GM19324 (cell line): ENCODE results near the gene PRDM16.
"Not testable (repeated sequence)": the region's sequence is repeated elsewhere in the genome, so short reads cannot be mapped to it uniquely, and the experiment has no call there.

ENCODE experiments used
- ATAC-seq: cut with Tn5 transposase; IDR thresholded peaks from one replicate; pipeline ENCODE4 v1.9.1; 2021; ENCODE audit warnings: mild to moderate bottlenecking, moderate library complexity; ENCODE audit not compliant: unreplicated experiment, low FRiP score

PRDM16 gene

GRCh38 chr1:3234956-3235355, 166.0 kb downstream of the PRDM16 start:
- ATAC-seq = no peak

- ATAC-seq = no peak
These were observed 166.5 kb downstream of the PRDM16 start for GRCh38 chr1:3235496-3235895.

DNA sequence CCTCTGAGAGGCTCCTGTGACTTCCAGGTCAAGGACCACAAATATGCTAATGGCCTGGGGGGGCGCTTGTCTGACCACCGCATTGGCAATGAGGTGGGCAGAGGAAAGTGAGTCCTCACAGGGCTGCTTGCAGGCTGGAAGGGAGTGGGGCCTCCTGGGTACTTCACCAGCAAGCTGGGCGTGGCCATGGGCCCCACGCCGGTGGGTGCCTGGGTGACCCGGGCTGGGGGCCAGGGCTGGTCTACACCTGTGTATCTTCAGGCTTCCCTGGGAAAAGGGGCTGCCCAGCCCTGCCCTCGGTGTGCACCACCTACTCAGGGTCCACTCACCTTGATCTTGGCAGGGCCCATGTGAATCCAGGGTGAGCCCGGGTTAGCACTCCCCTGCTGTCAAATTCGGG, 167.4 kb downstream of the PRDM16 start:
- ATAC-seq = no peak

GRCh38 chr1:3236955-3237354, 168.0 kb downstream of the PRDM16 start:
- ATAC-seq = no peak

DNA sequence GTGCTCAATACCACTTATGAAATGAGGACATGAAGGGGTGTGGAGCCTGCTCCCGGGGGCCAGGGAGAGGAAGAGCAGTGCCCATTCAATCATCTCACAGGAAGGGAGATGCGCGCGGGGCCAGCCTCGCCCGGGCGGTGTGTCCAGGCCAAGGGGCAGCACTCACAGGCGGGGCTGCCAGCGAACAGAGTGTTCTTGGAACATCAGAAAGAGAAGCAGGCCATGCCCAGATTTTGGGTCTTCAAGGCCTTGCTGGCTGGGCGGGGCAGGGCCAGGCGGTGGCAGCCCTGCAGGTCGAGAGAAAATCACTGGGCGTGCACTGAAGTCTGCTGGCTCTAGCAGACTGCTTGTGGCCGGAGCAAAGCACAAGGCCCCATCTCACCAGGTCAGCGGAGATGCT, 168.6 kb downstream of the PRDM16 start:
- no peak for ATAC-seq

GRCh38 chr1:3237994-3238702, 169.1 kb downstream of the PRDM16 start:
- ATAC-seq = no peak

DNA sequence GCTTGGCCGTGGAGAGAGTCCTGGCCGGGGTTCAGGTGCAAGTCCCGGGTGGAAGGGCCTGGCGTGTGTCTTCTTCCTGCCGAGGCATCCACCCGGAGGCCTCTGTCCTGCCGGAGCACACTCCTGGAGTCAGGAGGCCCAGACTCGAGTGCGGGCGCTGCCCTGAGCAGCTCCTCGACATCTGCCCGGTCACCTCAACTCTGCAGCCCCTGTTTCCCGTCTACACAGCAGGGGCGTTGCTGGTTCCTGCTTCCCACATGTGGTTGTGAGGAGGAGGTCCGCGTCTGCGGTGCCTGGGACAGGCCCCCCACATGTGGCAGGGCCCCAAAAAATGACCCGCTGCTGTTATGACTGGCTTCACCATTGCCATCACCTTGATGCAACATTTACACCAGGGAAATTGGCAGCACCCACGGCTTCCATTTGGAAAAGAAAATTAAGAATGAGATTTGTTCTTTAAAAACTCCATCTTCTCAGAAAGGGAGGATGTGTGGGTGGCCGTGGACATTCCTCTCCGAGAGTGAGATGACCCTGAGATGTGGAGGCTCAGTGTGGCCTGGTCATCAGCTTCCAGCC, 169.8 kb downstream of the PRDM16 start:
- no peak for ATAC-seq

DNA sequence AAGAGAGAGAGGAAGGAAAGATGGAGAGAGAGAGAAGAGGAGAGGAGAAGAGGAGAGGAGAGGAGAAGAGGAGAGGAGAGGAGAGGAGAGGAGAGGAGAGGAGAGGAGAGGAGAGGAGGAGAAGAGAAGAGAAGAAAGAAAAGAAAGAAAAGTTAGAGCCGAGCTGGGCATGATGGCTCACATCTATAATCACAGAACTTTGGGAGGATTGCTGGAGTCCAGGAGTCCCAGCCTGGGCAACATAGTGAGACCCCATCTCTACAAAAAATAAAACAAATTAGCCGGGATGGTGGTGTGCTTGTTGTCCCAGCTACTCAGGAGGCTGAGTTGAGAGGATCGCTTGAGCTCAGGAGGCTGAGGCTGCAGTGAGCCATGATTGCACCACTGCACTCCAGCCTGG, 171.0 kb downstream of the PRDM16 start:
- ATAC-seq = not testable (repeated sequence)

DNA sequence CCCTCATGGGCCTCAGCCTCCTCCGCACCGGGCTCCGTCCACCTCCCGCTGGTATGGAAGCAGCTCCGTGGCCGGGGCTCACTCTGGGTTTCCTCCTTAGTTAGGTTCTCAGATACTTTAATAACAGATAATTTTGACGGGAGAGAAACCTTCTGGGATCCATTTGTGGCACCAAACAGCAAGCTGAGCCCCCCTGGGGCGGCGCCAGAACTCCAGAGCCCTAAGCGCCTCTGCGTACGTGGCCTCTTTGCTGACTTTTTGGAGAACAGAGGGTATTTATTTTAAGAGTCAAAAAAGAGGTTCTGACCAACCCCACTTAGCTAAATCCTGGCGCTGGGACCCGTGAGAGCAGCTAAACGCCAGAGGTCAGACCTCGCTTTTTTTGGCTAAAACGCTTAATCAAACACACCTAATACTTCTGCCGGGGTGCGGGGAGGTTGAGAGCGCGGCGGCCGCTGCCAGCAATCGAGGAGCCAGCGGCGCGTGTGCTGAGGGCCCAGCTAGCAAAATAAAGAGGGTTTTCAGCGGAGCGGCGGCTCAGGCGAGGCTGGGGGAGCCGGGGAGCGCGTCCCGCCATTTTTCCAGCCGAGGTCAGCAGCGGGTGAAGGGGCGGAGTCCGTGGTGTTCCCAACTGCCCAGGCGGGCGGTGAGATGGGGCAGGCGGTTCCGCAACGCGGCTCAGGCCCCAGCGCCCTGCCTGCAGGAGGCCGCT, 171.7 kb downstream of the PRDM16 start:
- no peak for ATAC-seq

GRCh38 chr1:3241236-3241550, 172.2 kb downstream of the PRDM16 start:
- ATAC-seq = no peak

GRCh38 chr1:3241673-3242407, 172.8 kb downstream of the PRDM16 start:
- no peak for ATAC-seq

DNA sequence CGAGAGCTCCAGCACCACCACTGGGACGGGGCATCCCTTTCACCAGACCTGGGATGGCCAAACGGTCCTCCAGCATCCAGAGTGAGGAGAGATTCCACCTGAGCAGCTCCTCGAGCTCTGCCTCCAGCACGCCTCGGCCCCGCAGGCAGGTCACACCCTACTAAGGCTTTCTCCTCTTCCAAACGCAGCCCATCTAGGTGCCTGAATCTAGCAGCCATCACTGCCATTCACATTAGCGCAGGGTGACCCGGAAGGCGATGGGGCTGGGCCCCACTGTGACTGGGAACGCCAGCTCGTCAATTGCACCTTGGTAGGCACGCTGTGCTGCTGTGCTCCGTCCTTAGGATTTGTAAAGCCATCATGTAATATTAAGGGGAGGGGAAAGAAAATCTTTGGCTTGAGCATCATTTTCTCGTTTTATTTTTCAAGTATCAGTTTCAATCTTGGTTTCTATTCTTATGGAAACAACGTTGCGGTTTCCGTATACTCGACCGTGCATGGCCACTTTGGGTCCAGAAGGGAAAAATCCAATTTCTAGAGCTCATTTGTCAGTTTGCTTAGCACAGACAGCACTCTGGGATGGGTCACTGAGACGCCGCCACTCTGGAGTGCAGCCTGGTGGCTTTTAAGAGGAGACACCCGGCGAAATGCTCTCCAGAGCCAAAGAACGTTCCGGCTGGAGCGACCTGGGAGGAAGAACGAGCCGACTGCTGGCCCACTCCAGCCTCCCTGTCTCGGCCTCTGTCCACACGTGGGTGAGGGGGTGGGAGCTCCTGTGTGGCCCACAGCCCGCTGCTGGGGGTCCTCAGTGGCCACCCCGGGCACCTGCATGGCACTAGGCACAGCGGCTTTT, 173.6 kb downstream of the PRDM16 start:
- ATAC-seq = no peak

DNA sequence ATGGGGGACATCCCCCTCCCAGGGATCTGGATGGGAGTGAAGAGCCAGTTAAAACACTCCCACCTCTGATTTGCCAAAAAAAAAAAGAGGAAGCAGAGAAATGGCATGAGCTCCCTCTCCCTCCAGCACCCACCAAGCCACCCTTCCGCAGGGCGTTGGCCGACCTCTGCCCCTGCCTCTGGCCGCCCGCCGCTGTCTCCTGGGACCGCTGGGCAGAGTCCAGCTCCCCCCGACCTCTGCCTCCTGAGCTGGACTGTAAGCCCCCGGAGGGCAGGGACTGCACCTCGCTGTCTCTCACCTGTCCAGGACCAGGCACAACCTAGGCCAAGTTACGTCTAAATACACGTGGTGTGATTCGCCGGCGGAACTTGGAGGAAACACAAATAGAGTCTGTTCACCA, 174.3 kb downstream of the PRDM16 start:
- no peak for ATAC-seq

DNA sequence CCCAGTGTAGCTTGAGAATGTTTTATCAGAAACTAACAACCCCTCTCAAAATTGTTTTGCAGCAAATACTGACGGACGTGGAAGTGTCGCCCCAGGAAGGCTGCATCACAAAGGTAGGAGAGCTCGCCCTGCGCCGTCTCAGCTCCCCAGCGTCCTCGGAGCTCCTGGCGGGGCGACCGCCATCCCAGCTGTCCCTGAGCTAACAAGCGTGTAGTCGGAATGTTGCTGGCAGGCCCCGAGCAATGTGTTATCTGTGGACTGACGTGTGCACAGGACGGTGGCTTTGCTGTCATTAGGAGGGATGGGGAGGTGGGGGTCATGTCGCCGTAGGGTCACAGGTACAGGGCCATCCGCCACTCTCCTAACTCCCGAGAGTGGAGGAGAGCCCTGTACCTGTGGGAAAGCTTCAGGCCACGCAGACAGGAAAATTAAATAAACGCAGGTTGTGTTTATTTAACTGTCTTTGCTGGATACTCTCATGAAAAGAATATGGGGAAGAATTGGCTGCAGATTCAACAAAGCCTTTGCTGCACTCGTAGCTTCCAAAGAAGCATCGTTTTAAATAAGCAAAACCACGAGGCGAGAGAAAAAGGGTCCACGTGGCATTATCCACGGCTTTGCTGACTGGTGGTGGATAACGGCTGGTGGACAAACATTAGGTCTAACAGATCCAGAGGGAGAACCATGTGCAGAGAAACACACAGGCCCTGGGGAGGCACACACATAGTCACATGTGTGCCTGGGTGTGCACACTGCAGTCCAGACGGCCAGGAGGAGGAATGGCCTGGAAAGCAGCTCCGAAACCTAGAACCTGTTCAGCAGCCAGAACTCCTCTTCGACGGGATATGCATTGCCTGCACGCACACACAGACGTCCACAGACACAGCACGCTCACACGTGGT, 175.3 kb downstream of the PRDM16 start:
- no peak for ATAC-seq

- ATAC-seq = no peak
These were observed 175.9 kb downstream of the PRDM16 start for GRCh38 chr1:3244927-3245315.

DNA sequence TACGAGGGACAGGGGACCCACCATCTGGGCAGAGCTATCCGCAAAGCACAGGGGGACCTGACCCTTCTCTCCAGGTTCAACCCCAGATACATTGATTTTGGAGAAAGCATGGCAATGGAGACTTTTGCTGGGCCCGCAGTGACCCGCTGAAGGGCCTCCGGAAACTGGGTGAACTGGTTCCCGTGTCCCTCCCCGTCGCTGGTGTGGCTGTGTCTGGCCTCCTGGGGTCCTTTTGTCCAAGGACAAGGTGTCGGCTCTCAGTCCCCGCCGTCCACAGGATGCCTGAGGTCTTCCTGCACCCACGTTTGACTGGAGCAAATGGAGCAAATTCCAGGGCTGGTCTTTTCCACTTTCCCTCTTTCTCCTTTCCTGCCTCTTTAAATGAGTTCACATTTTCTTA, 176.3 kb downstream of the PRDM16 start:
- ATAC-seq = no peak

DNA sequence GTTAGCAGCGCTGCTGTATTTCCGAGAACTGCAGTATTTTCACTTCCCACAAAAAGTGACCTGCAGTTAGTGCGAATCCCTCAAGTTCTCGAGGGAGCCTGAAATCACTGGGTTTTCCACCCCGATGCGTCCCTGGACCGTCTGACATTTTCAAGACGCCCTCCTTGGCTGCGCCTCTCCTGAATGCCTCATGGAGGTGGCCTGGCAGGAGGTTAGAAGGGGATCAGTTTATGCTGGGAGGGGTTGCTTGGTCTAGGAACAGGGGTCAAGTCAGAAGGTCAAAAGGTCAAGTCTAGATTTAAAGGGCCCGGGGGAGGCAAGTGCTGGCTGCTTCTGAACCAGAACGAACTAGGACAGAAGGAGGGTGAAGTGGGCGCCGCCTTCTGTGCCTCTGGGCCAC, 176.8 kb downstream of the PRDM16 start:
- no peak for ATAC-seq

- no peak for ATAC-seq
These were observed 177.2 kb downstream of the PRDM16 start for GRCh38 chr1:3246251-3246650.

GRCh38 chr1:3247521-3248121, 178.6 kb downstream of the PRDM16 start:
- no peak for ATAC-seq
